Activated CD4-positive, alpha-beta T cell treated with anti-CD3 and anti-CD28 coated beads, Interleukin-2, Interleukin-6, amounts not matched to agents 100 ng/mL and 50 ng/mL, durations not matched to agents 16 hours and 8 hours (primary cell): Measurements from ENCODE around the gene EFL1.
"Not testable (repeated sequence)": the region's sequence is repeated elsewhere in the genome, so short reads cannot be mapped to it uniquely, and the experiment has no call there.

ENCODE experiments used
- DNase-seq: peaks from one replicate; pipeline ENCODE4 v3.0.0-alpha.2; 2020

The EFL1 gene

GRCh38 chr15:82262422-82263026 lies at the start of gene EFL1, which contains the start of gene SAXO2:
Gene EFL1, minus strand, starts transcription at chr15:82262734. Its CDS starts 956 bp downstream, at chr15:82261778.
Gene SAXO2, plus strand, starts transcription at chr15:82262818. Its CDS starts 62 bp downstream, at chr15:82262880.
- DNase-seq: peak; percentile 94

GRCh38 chr15:82311321-82311720 lies 48.8 kb upstream of the EFL1 start:
- DNase-seq: not testable (repeated sequence)

GRCh38 chr15:82309802-82310201 lies 47.3 kb upstream of the EFL1 start:
- DNase-seq: no peak

GRCh38 chr15:82307714-82308081 lies 45.2 kb upstream of the EFL1 start:
- no peak for DNase-seq

GRCh38 chr15:82306791-82307713 lies 44.5 kb upstream of the EFL1 start:
- no peak for DNase-seq

DNA sequence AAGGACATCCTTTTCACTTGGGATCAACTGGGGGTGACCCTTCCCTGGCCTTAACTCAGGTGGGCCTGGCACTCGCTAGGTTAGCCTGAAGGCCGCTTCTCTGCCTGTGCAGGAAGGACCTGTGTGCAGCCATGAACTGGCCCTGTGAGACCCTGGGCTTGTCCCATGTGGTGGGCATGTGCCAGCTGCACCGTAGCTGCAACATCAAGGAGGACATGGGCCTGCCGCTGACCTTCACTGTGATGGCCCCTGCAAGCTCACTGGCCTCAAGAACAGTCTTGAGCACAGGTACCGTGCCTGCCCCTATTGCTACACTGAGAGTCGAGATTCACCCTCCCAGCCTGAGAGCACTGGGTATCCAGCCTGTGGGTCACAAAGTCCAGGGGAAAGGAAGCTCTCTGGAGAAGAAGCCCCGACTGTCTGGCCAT lies 43.1 kb upstream of the EFL1 start:
- no peak for DNase-seq

GRCh38 chr15:82304778-82305090 lies 42.2 kb upstream of the EFL1 start:
- DNase-seq: no peak

- DNase-seq: no peak
These were observed 41.6 kb upstream of the EFL1 start for GRCh38 chr15:82303956-82304777.

- DNase-seq: no peak
These were observed 38.9 kb upstream of the EFL1 start for GRCh38 chr15:82301296-82302016.

DNA sequence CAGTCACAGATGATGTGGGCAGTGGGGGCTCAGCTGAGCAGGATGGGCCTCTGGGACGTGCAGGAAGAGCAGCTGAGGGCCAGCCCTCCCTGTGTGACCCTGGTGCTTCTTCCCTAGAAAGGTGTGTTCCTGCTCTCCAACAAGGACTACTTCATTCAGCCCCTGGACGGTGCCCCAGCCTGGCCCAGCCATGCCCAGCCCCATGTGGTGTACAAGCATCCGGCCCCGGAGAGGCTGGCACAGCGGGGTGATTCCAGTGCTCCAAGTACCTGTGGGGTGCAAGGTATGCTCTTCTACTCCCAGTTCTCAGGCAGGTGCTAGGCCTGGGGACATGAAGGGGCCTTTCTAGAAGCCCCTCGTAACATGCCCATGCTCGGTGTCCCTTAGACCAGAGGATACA lies 38.3 kb upstream of the EFL1 start:
- no peak for DNase-seq

- not testable (repeated sequence) for DNase-seq
These were observed 37.8 kb upstream of the EFL1 start for GRCh38 chr15:82300326-82300725.

DNA sequence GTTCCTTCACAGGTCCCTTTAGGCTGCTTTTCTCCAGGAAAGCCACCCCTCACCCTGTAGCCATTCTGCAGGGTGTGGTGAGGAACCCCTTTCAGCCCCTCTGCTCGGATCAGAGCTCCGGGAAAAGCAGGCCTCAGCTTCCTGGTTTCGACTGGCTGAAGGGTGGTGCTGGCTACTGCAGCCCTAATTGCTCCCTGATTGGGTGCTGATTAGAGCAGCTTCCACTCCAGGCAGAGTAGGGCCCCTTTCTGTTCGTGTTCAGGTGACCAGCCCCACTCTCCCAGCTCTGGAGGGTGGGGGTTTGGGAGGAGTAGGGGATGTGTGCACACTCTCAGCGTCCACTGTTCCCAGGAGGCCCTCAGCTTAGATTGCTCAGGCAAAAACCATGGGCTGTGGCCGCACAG lies 37.0 kb upstream of the EFL1 start:
- DNase-seq: not testable (repeated sequence)

GRCh38 chr15:82298520-82298919 lies 36.0 kb upstream of the EFL1 start:
- peak; percentile 61 for DNase-seq

DNA sequence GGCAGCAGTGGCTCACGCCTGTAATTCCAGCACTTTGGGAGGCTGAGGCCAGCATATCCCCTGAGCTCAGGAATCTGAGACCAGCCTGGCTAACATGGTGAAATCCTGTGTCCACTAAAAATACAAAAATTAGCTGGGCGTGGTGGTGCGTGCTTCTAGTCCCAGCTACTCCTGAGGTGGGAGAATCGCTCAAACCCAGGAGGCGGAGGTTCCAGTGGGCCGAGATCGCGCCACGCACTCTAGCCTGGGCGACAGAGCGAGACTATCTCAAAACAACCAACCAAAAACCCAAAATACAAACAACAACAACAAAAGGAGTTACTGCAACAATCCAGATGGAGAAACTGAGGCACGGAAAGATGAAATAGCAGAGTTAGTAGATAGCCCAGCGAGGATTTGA lies 35.5 kb upstream of the EFL1 start:
- DNase-seq: no peak

GRCh38 chr15:82297546-82297945 lies 35.0 kb upstream of the EFL1 start:
- DNase-seq: no peak

DNA sequence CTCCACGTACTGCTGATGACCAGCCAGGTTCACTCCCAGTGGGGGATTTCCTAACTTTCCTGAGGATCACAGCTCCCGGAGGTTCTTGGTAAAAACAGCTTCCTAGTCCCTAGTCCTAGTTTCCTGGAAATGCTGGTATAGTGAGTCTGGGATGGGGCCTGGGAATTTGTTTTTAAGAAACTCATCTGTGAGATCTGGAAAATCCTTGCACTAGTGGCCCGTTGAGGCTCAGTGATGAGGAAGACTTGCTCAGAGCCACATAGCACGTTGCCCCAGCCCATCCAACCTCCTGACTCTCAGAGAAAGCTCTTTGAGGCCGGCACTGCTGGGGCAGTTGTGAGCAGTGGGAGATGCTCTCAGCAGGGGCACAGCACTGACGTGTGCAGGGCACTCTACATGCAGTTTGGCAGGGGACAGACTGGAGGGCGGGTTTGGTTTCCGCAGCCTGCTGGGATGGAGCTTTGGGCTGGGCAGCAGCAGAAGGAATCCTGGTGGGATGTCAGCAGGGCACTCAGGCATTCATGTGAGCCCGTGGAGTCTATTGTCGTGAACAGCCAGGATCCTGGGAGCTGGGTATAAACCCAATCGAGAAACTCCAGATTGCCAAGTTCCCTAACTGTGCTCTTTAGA lies 31.6 kb upstream of the EFL1 start:
- DNase-seq: no peak

GRCh38 chr15:82292271-82292670 lies 29.7 kb upstream of the EFL1 start:
- no peak for DNase-seq

- not testable (repeated sequence) for DNase-seq
These were observed 25.7 kb upstream of the EFL1 start for GRCh38 chr15:82288202-82288601.

DNA sequence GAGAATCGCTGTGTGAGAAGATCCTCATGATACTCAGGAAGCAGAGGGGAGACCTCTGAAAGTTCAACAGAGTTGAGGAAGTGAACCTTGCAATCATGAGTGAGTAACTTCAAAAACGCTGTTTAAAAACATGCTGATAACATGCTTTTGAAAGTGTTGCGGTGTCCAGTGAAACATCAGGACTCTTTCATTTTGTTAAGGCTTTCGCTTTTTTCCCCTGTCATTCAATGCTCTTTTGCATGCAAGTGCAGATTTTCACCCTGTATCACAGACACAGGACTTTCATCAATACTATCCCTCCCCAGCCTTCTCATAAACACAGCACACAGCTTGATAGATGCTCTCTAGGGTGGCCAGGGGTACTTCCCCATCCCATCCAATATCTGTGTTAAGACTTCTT lies 23.9 kb upstream of the EFL1 start:
- DNase-seq: peak; percentile 41

- not testable (repeated sequence) for DNase-seq
These were observed 21.8 kb upstream of the EFL1 start for GRCh38 chr15:82284381-82284780.

GRCh38 chr15:82282386-82282785 lies 19.9 kb upstream of the EFL1 start:
- not testable (repeated sequence) for DNase-seq

GRCh38 chr15:82281276-82281675 lies 18.7 kb upstream of the EFL1 start:
- not testable (repeated sequence) for DNase-seq
